Pancreas (tissue), 10 donors: Measurements from ENCODE around the gene CCL13. TPM values are rescaled to one million over a fixed set of nuclear protein-coding genes. Genes with fewer than 3 reads are reported as not detected.
"Not testable (repeated sequence)": the region's sequence is repeated elsewhere in the genome, so short reads cannot be mapped to it uniquely, and the experiment has no call there.

ENCODE experiments used
- ATAC-seq, 4 donors: fragments of 200-7000 bp; cut with Tn5 transposase; one replicate each; pipeline versions ENCODE4 v1.8.0 to v1.9.1; 2020; ENCODE audit warnings: mild to moderate bottlenecking in 4 of 4, moderate library complexity in 4 of 4
- DNase-seq, 6 donors: peaks; one replicate each; pipeline ENCODE4 v3.0.0-alpha.2; 2020
- FAIRE-seq: peaks from 2 replicates; lab custom pipeline; 2012; peaks lifted over from hg19 to GRCh38; lab: Jason Lieb, UNC
- H3K27ac ChIP-seq, 4 donors: fragments of 200-600 bp; sonication (generic); 1 replicate in 3 of 4; 2 replicates in 1 of 4; pipeline versions ENCODE4 v1.5.0 to v1.8.0; 2020
- H3K27me3 ChIP-seq, 4 donors: fragments of 200-600 bp; one replicate each; pipeline ENCODE4 v1.8.0; 2021
- H3K36me3 ChIP-seq, 3 donors: fragments of 200-600 bp; sonication (generic) in 1 of 3; one replicate each; pipeline versions ENCODE4 v1.5.0 to v1.8.0; 2020 to 2021
- H3K4me1 ChIP-seq, 3 donors: fragments of 200-600 bp; one replicate each; pipeline ENCODE4 v1.8.0; 2021
- H3K4me3 ChIP-seq, 4 donors: fragments of 200-600 bp; sonication (generic) in 2 of 4; one replicate each; pipeline versions ENCODE4 v1.5.0 to v1.8.0; 2020 to 2021
- H3K9me3 ChIP-seq, 4 donors: fragments of 200-600 bp; one replicate each; pipeline ENCODE4 v1.8.0; 2021
- WGBS, 2 donors: extraction: QIAGEN DNeasy Blood & Tissue Kit; methylation state at CpG; one replicate each; pipeline ENCODE4 v1.1.7; 2013; 5-methylcytosine and 5-hydroxymethylcytosine counted together
- intact Hi-C, 3 donors: fragments of 100-400 bp; cut with DNase I; formaldehyde crosslinking; loops; one replicate each; pipeline versions ENCODE4 v1.11.1 to v1.14.2; 2022
- polyA plus RNA-seq, 2 donors: library from polyadenylated mRNA; stranded (reverse); fragments of 200-250 nt; gene quantifications; one replicate each; pipeline ENCODE4 v1.2.3, GENCODE V29; 2013
- total RNA-seq, 6 donors: library from RNA; stranded (reverse); fragmentation: NEBNext Ultra II Directional in 4 of 6; extraction: Animal tissue kit (Norgen Biotek cat#: 25700) in 4 of 6; gene quantifications; one replicate each; pipeline versions ENCODE4 v1.2.1 to v1.2.4, GENCODE V29; 2021 to 2023
- TF ChIP-seq, protein P1 (sequence below), 4 donors: fragments of 200-600 bp; sonication (generic) in 3 of 4; IDR thresholded peaks; one replicate each; pipeline versions ENCODE4 v1.5.0 to v1.8.0; 2021; ENCODE audit warnings: antibody characterized with exemption in 4 of 4
- donor health status: healthy with polysubstance abuse.
- donor health status: DM: no; HTN: no; CAD: no; lungs with moderate emphysema.
- donor health status: DM: no; HTN: no; CAD: no.
- donor health status: control.
- donor health status: control.
- donor health status: Bipolar disorder and iron deficiency.
- donor health status: DM: yes; HTN: yes; CAD: no.
- donor health status: DM: no; HTN: no; CAD: no.
- donor health status: DM: no; HTN: no; CAD: no.
- donor health status: DM: yes; HTN: yes; CAD: no.

CCL13 gene
- total and polyA plus RNA-seq, 8 donors: 0.31 to 1.2 (median 0.84) TPM; not detected in 3

DNA sequence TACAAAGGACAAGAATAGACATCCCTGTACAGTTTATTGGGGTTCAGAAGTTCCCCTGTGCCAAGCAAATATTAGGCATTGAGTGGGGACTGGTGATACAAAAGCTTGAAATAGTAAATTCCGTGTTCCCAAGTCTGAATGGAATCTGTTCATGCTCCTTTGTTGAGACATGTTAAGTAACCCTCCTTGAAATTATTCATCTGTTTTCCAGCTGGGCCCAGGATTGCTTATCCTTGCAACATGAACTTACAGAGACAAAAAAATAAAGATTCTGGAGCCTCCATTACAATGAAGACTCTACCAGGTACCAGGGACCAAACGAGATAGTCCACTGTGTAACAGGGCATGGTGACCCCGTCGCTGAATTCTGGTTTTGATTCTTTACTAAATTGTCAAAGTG, 43.1 kb upstream of the CCL13 start:
- ATAC-seq (peak in 1 of 4 donors; percentile 18), DNase-seq (no peak)
- WGBS, 2 donors: 61 to 78% methylated on average over 4 of the region's 4 CpGs

DNA sequence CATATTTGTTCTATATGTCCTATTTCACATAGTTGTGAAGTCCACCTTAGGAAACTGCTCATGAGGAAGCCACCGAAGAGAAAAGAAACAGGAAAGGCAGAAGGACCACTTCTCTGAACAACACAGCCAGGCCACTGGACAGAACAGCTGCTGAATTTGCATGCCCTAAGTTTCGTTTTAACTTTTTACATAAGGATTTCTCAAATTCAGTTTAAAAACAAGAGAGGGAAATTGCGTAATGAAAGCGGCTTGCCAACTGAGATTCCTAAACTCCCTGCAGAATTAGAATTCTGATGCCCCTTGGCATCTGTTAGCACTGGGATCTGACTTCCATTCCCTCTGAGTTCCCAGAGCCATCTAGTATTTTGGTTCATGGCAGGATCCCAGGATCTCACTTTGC, 42.0 kb upstream of the CCL13 start:
- ATAC-seq (peak in 1 of 4 donors; percentile 53), DNase-seq (no peak), FAIRE-seq (no peak)
- 48 to 65% methylated on average over 4 of the region's 4 CpGs for WGBS, 2 donors
- no peak overlapping the region for H3K27ac ChIP-seq
- no peaks in the 10 kb centered on the region for H3K9me3 ChIP-seq
- peaks cover 0 to 9% (median 0%) of the 10 kb centered on the region in 4 donors for H3K27me3 ChIP-seq
- no peak overlapping the region for H3K4me3 ChIP-seq
- H3K4me1 ChIP-seq: no peaks in the 10 kb centered on the region
- no peaks in the 10 kb centered on the region for H3K36me3 ChIP-seq
- TF ChIP-seq, protein P1, sequence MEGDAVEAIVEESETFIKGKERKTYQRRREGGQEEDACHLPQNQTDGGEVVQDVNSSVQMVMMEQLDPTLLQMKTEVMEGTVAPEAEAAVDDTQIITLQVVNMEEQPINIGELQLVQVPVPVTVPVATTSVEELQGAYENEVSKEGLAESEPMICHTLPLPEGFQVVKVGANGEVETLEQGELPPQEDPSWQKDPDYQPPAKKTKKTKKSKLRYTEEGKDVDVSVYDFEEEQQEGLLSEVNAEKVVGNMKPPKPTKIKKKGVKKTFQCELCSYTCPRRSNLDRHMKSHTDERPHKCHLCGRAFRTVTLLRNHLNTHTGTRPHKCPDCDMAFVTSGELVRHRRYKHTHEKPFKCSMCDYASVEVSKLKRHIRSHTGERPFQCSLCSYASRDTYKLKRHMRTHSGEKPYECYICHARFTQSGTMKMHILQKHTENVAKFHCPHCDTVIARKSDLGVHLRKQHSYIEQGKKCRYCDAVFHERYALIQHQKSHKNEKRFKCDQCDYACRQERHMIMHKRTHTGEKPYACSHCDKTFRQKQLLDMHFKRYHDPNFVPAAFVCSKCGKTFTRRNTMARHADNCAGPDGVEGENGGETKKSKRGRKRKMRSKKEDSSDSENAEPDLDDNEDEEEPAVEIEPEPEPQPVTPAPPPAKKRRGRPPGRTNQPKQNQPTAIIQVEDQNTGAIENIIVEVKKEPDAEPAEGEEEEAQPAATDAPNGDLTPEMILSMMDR (IDR thresholded peaks at IDR 0.05): no peak
- intact Hi-C loops: no loop called here

More for the DNA sequence above, 43.1 kb upstream of the CCL13 start:
- intact Hi-C loops: no loop called here
- FAIRE-seq: no peak
- H3K9me3 ChIP-seq: no peaks in the 10 kb centered on the region
- H3K27me3 ChIP-seq: peaks cover 0 to 9% (median 0%) of the 10 kb centered on the region in 4 donors
- H3K4me1 ChIP-seq: no peaks in the 10 kb centered on the region
- no peaks in the 10 kb centered on the region for H3K36me3 ChIP-seq
- TF ChIP-seq, protein P1 (IDR thresholded peaks at IDR 0.05): no peak
- H3K4me3 ChIP-seq: no peak overlapping the region
- no peak overlapping the region for H3K27ac ChIP-seq

DNA sequence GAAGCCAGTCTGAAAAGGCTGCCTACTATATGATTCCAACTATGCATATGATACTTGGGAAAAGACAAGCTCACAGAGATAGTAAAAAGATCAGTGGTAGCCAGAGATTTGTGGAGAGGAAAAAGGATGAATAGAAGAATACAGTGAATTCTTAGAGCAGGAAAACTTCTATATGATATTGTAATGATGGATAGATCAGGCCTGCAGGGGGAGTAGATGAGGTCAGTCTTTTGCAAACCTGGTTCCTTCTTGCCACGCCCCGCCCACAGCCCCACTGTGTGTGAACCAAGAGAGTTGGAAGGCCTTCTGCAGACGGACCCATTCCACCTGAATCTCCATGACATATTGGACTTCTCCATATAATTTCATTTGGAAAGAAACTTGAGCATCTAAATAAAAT, 37.8 kb upstream of the CCL13 start:
- FAIRE-seq (no peak), DNase-seq (no peak), ATAC-seq (peak in 1 of 4 donors; percentile 21)
- no peak overlapping the region for H3K27ac ChIP-seq
- no peaks in the 10 kb centered on the region for H3K4me1 ChIP-seq
- intact Hi-C loops: no loop called here
- no peaks in the 10 kb centered on the region for H3K36me3 ChIP-seq
- WGBS, 2 donors: 57 to 68% methylated on average over 3 of the region's 3 CpGs
- no peaks in the 10 kb centered on the region for H3K9me3 ChIP-seq
- H3K27me3 ChIP-seq: peaks cover 0 to 9% (median 0%) of the 10 kb centered on the region in 4 donors
- TF ChIP-seq, protein P1 (IDR thresholded peaks at IDR 0.05): no peak
- H3K4me3 ChIP-seq: no peak overlapping the region

DNA sequence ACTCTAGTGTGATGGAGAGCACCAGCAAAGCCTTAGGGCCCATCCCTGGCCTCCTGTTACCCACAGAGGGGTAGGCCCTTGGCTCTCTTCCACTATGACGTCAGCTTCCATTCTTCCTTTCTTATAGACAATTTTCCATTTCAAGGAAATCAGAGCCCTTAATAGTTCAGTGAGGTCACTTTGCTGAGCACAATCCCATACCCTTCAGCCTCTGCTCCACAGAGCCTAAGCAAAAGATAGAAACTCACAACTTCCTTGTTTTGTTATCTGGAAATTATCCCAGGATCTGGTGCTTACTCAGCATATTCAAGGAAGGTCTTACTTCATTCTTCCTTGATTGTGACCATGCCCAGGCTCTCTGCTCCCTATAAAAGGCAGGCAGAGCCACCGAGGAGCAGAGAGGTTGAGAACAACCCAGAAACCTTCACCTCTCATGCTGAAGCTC, 37.2 kb upstream of the CCL13 start, which contains the start of gene CCL8:
TSS of gene CCL8 (plus strand) at position 397 of the 445 bp plus-strand sequence. CDS start 67 bp downstream, outside the sequence.
- WGBS, 2 donors: 33 to 54% methylated on average over 2 of the region's 2 CpGs
- intact Hi-C loops: no loop called here
- no peak within 1 kb of the TSS for H3K4me3 ChIP-seq
- TF ChIP-seq, protein P1 (IDR thresholded peaks at IDR 0.05): no peak
- H3K27me3 ChIP-seq: peaks cover 0 to 9% (median 0%) of the 10 kb centered on the region in 4 donors
- H3K27ac ChIP-seq: no peak within 1 kb of the TSS
- no peak for DNase-seq
- H3K36me3 ChIP-seq: no peaks in the 10 kb centered on the region
- no peak for FAIRE-seq
- peak in 3 of 4 donors; percentile 22 to 68 (median 57) for ATAC-seq
- H3K9me3 ChIP-seq: no peaks in the 10 kb centered on the region
- no peaks in the 10 kb centered on the region for H3K4me1 ChIP-seq

DNA sequence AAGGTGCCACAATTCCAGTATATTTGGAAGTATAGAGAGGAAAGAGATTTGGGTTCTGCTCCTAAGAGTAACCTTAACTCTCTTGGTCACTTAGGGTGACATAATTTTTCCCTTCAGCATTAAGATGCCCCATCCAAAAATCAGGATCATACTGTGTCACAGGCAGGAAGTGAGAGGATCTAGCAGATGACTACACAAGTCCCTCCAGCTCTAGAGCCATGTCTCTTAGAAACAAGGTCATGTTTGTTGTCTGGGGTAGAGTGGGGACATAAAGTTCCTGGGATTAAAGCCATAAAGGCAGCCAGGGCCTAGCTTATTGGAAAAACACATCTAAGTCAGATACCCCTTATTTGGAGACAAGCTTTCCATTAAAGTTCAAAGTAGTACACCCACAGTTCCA, 34.3 kb upstream of the CCL13 start:
- FAIRE-seq (no peak), ATAC-seq (no peak), DNase-seq (no peak)
- Histone ChIP-seq H3K4me1 (no peaks in the 10 kb centered on the region), H3K27ac (no peak overlapping the region), H3K27me3 (no peaks in the 10 kb centered on the region), H3K4me3 (no peak overlapping the region), H3K9me3 (no peaks in the 10 kb centered on the region), H3K36me3 (no peaks in the 10 kb centered on the region)
- TF ChIP-seq, protein P1 (IDR thresholded peaks at IDR 0.05): no peak
- intact Hi-C loops: no loop called here

DNA sequence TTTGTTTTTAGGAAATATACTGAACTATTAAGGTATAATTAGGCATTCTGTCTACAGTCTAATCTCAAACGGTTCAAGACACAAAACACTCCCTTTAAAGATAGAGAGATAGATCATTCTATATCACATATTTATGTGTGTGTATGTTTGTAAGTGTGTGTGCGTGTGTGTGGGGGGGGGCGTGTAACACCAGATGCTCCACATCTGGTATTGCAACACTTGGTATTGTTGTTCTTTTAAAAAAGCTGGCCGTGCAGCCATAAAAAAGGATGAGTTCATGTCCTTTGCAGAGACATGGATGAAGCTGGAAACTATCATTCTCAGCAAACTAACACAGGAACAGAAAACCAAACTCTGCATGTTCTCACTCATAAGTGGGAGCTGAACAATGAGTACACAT, 28.7 kb upstream of the CCL13 start:
- FAIRE-seq, H3K27me3 ChIP-seq, H3K4me1 ChIP-seq, ATAC-seq, H3K27ac ChIP-seq, DNase-seq, H3K36me3 ChIP-seq, H3K4me3 ChIP-seq, H3K9me3 ChIP-seq, intact Hi-C loops: not testable (repeated sequence)
- 47 to 53% methylated on average over 4 of the region's 4 CpGs for WGBS, 2 donors
